ENCODE data around the gene MORF4L1.

Gene MORF4L1

GRCh38 chr15:78916088-78916487 lies 43.4 kb downstream of the MORF4L1 start:
- Histone ChIP-seq H3K27me3 (replicated peaks; ENCODE audit: control insufficient read depth, insufficient read depth, low read length) (no peaks in the 10 kb centered on the region), H3K4me3 (replicated peaks; ENCODE audit: low read depth, low read length) (no peak overlapping the region), H3K36me3 (ENCODE audit: control insufficient read depth, insufficient read depth, low read length) (peaks cover 8% of the 10 kb centered on the region)
- no peak for DNase-seq (ENCODE audit: extremely low read depth, insufficient read length)
- no peak for TF ChIP-seq CTCF (IDR thresholded peaks at IDR 0.05; ENCODE audit: insufficient read depth, low read length, poor library complexity, severe bottlenecking)

- Histone ChIP-seq H3K36me3 (ENCODE audit: control insufficient read depth, insufficient read depth, low read length) (peaks cover 20% of the 10 kb centered on the region), H3K27me3 (replicated peaks; ENCODE audit: control insufficient read depth, insufficient read depth, low read length) (no peaks in the 10 kb centered on the region), H3K4me3 (replicated peaks; ENCODE audit: low read depth, low read length) (no peak overlapping the region)
- no peak for TF ChIP-seq CTCF (IDR thresholded peaks at IDR 0.05; ENCODE audit: insufficient read depth, low read length, poor library complexity, severe bottlenecking)
- DNase-seq (ENCODE audit: extremely low read depth, insufficient read length), result no peak
Measured at GRCh38 chr15:78917888-78918287, 45.2 kb downstream of the MORF4L1 start.

GRCh38 chr15:78921517-78921916 lies 48.8 kb downstream of the MORF4L1 start:
- TF ChIP-seq CTCF (IDR thresholded peaks at IDR 0.05; ENCODE audit: insufficient read depth, low read length, poor library complexity, severe bottlenecking), result no peak
- DNase-seq (ENCODE audit: extremely low read depth, insufficient read length), result no peak
- H3K27me3 ChIP-seq (replicated peaks; ENCODE audit: control insufficient read depth, insufficient read depth, low read length), result no peaks in the 10 kb centered on the region
- H3K36me3 ChIP-seq (ENCODE audit: control insufficient read depth, insufficient read depth, low read length), result peaks cover 41% of the 10 kb centered on the region
- H3K4me3 ChIP-seq (replicated peaks; ENCODE audit: low read depth, low read length), result no peak overlapping the region

- Histone ChIP-seq H3K4me3 (replicated peaks; ENCODE audit: low read depth, low read length) (no peak overlapping the region), H3K36me3 (ENCODE audit: control insufficient read depth, insufficient read depth, low read length) (peaks cover 45% of the 10 kb centered on the region), H3K27me3 (replicated peaks; ENCODE audit: control insufficient read depth, insufficient read depth, low read length) (no peaks in the 10 kb centered on the region)
- TF ChIP-seq CTCF (IDR thresholded peaks at IDR 0.05; ENCODE audit: insufficient read depth, low read length, poor library complexity, severe bottlenecking), result no peak
- no peak for DNase-seq (ENCODE audit: extremely low read depth, insufficient read length)
Measured at GRCh38 chr15:78921940-78922339, 49.2 kb downstream of the MORF4L1 start.

DNA sequence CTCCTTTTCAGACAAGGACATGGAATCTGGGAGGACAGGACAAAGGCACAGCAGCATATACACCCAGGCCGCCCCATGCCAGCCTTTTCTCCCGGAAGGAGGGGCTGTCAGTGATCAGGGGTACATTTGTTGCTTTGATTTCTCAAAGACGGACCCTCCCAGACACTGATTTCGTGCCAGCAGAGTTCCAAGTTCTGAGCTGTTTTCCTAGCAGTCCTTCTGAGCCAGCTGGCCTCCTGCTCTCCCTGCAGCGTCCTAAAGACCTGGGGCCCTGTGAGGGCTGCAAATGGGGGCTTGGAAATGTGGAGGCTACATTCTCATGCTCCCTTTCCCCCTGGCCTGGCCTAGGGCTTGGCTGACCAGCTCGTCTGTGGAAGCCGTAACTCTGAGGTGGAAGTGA lies 49.8 kb downstream of the MORF4L1 start:
- no peak for DNase-seq (ENCODE audit: extremely low read depth, insufficient read length)
- Histone ChIP-seq H3K36me3 (ENCODE audit: control insufficient read depth, insufficient read depth, low read length) (peaks cover 51% of the 10 kb centered on the region), H3K4me3 (replicated peaks; ENCODE audit: low read depth, low read length) (no peak overlapping the region), H3K27me3 (replicated peaks; ENCODE audit: control insufficient read depth, insufficient read depth, low read length) (no peaks in the 10 kb centered on the region)
- TF ChIP-seq CTCF (IDR thresholded peaks at IDR 0.05; ENCODE audit: insufficient read depth, low read length, poor library complexity, severe bottlenecking), result no peak

DNA sequence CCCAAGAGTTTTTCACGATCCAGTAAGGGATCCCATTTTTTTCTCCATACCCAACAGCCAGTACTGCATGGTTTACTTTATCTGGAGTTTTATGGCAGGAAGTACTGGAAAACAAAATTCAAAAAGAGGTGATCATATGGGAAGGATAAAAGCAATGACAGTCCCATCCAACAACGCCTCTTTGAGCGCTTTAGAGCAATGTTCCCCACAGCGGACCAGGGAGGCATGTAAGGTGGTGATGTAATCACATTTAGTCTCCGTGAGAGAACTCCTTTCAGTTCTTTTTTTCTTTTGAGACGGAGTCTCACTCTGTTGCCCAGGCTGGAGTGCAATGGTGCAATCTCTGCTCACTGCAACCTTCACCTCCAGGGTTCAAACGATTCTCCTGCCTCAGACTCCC lies 50.3 kb downstream of the MORF4L1 start:
- H3K4me3 ChIP-seq (replicated peaks; ENCODE audit: low read depth, low read length), result no peak overlapping the region
- no peaks in the 10 kb centered on the region for H3K27me3 ChIP-seq (replicated peaks; ENCODE audit: control insufficient read depth, insufficient read depth, low read length)
- peaks cover 56% of the 10 kb centered on the region for H3K36me3 ChIP-seq (ENCODE audit: control insufficient read depth, insufficient read depth, low read length)
- no peak for TF ChIP-seq CTCF (IDR thresholded peaks at IDR 0.05; ENCODE audit: insufficient read depth, low read length, poor library complexity, severe bottlenecking)
- no peak for DNase-seq (ENCODE audit: extremely low read depth, insufficient read length)

Data from GM06990 (cell line).